Measurements from ENCODE around the gene TTLL3. TPM values are rescaled to one million over a fixed set of nuclear protein-coding genes. Genes with fewer than 3 reads are reported as not detected.
"Not testable (repeated sequence)": the region's sequence is repeated elsewhere in the genome, so short reads cannot be mapped to it uniquely, and the experiment has no call there.

The TTLL3 gene
- total RNA-seq, 1 donor from 2014 or later: 33.6 TPM

DNA sequence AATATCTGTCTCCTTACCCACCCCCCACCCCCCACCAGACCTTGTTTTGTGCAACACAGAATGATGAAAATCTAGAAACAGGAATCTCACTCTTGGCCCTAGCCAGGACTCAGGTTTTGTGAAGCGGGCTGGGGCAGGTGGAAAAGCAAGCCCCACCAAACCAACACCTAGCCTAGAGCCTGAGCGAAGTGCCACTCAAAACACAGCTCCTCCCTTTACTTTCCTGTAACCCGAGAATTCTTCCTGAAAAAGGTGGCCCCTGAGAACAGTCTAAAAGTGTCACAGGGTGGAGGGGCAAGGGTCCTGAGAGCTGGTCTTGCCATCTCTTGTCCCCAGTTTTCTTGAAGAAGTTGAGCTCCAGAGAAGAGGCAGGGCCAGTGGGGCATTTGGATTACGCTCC, 51.1 kb downstream of the TTLL3 start:
- H3K4me1 Mint-ChIP-seq (ENCODE audit: low read depth): no peaks in the 10 kb centered on the region
- H3K27me3 Mint-ChIP-seq (ENCODE audit: insufficient read depth): peaks cover 13% of the 10 kb centered on the region
- no peak for DNase-seq (ENCODE audit: low spot score)
- H3K4me3 Mint-ChIP-seq: no peak overlapping the region
- no peaks in the 10 kb centered on the region for H3K36me3 Mint-ChIP-seq (ENCODE audit: low read depth)
- no peak overlapping the region for H3K27ac Mint-ChIP-seq
- intact Hi-C loops (cut with micrococcal nuclease): loop anchor here (5.0 kb wide), 1 partner anchor 51 kb away; no protein-coding TSS in a partner anchor
- no peaks in the 10 kb centered on the region for H3K9me3 Mint-ChIP-seq

DNA sequence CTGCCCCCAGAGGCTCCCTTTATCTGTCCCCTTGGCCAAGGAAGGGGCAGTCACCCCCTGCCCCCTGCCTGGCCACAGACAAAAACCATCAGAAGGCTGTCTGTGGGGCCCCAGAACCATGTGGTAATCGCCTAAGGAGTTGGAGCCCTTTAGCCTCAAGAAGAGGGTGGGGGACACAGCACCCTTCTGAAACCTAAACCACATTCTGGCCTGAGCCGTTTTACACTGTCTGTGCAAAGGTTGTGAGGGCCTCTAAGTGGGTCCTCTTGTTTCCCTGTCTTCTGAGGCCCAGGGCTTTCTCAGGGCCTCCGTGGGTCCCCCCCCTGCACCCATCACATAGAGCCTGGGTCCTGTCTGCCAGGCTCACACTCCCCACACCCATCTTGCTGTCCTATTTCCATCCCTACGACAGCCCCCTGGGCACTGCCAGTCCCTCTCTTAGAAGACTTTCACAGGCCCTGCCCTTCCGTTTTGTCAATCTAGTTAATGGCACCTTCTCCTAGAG, 51.6 kb downstream of the TTLL3 start:
- Mint-ChIP-seq H3K27ac (no peak overlapping the region), H3K4me3 (no peak overlapping the region), H3K27me3 (ENCODE audit: insufficient read depth) (peaks cover 13% of the 10 kb centered on the region), H3K9me3 (no peaks in the 10 kb centered on the region), H3K36me3 (ENCODE audit: low read depth) (no peaks in the 10 kb centered on the region), H3K4me1 (ENCODE audit: low read depth) (no peaks in the 10 kb centered on the region)
- no peak for DNase-seq (ENCODE audit: low spot score)
- intact Hi-C loops (cut with micrococcal nuclease): loop anchor here (5.0 kb wide), 1 partner anchor 51 kb away; no protein-coding TSS in a partner anchor

DNA sequence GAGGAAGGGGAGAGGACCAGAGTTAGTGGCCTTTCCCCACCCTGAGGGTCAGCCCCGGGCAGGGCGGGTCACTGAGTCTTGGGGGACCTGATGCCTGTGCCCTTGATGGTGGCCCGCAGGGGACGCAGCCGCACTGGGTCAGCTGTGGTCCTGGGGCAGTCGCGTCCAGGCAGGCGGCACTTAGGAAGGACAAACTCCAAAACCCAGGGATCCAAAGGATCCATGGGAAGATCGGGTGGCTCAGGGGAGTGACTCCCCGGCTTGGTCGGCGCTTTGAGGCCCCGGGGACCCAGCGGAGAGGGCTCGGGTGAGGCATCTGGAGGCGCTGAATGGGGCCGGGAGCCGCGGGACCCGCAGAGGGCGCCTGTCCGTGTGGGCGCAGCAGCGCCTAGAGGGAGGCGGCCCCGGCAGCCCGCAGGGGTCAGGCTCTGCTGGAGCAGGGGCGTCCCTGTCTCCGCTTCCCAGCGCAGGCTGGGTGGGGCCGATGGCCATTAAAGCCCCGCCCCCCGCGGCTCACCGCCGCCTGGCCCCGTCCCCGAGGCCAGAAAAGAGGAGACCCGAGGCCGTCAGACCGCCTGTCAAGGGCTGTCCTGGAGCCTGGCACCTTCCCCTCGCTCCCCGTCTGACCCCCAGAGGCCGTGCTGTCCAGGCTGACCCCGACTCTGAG, 52.5 kb downstream of the TTLL3 start:
- H3K4me1 Mint-ChIP-seq (ENCODE audit: low read depth): no peaks in the 10 kb centered on the region
- H3K4me3 Mint-ChIP-seq: peak overlapping the region; percentile 19
- DNase-seq (ENCODE audit: low spot score): no peak
- peaks cover 13% of the 10 kb centered on the region for H3K27me3 Mint-ChIP-seq (ENCODE audit: insufficient read depth)
- H3K9me3 Mint-ChIP-seq: no peaks in the 10 kb centered on the region
- H3K36me3 Mint-ChIP-seq (ENCODE audit: low read depth): no peaks in the 10 kb centered on the region
- H3K27ac Mint-ChIP-seq: no peak overlapping the region
- intact Hi-C loops (cut with micrococcal nuclease): loop anchor here (5.0 kb wide), 1 partner anchor 50 kb away; no protein-coding TSS in a partner anchor

DNA sequence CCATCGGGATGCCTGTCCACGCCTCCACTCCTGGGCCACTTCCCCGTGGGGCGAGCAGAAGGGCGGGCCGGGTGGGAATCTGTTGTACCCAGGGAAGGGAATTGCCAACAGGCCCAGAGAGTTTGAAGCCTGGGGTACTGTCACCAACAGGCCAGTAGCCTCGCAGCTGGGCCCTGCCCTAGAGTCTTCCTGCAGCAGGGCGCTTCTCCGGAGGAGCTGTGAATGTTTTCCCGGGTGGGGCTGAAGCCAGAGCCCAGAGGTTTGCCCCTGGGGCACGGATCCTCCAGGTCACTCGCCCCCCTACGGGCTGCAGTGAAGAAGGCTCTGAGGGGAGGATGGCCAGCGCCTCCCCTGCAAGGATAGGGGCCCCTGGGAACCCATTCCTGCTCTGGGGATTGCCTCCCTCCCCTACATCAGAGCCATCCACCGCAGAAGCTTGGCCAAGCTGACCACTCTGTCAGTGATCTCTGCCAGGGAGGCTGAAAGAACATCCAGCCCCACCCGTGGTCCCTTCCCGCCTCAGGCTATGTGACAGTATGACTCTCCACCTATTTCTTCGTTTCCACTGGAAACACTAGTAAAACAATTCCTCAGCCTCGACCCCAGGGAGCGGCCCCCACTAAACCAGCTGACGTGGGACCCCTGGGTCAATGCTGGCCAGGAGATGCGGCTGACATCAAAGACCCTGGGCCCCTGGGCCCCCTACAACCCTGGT, 53.2 kb downstream of the TTLL3 start:
- DNase-seq (ENCODE audit: low spot score): no peak
- H3K4me1 Mint-ChIP-seq (ENCODE audit: low read depth): no peaks in the 10 kb centered on the region
- no peak overlapping the region for H3K27ac Mint-ChIP-seq
- H3K4me3 Mint-ChIP-seq: no peak overlapping the region
- intact Hi-C loops (cut with micrococcal nuclease): loop anchor here (5.0 kb wide), 1 partner anchor 49 kb away; no protein-coding TSS in a partner anchor
- H3K27me3 Mint-ChIP-seq (ENCODE audit: insufficient read depth): peaks cover 13% of the 10 kb centered on the region
- H3K36me3 Mint-ChIP-seq (ENCODE audit: low read depth): no peaks in the 10 kb centered on the region
- no peaks in the 10 kb centered on the region for H3K9me3 Mint-ChIP-seq

DNA sequence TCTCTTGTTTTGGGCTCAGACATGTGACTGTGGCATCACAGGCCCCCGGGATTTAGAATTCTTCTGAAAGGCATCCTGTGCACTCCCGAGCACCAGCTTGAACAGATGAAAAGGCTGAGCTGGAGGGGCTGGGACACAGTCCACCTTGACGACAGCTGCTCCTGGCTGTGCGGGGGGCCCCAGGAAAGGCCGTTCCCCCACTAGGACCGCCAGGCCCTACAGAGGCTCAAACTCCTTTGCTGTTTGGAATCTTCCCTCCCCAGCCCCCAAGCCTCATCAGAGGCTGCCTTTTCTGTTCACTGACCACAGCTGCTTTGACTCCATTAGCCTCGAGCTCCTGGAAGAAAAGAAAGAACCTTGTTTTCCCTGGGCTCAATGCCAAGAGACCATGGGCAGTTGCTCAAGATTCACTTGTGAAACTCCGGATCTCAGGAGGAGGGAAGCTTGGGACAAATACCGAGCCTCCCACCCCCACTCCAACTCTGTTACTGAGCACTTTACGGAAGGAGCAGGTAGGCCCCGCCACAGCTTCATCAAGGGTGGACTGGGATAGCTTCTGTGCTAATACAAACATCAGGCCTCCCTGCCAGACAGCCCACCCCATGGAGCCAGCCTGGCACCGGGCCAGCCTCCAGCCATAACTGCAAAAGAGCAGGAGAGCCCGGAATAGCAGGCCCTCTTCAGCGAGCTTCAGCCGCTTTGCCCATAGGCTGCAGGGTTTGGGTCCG, 54.3 kb downstream of the TTLL3 start:
- H3K27ac Mint-ChIP-seq: no peak overlapping the region
- no peak overlapping the region for H3K4me3 Mint-ChIP-seq
- H3K4me1 Mint-ChIP-seq (ENCODE audit: low read depth): no peaks in the 10 kb centered on the region
- H3K36me3 Mint-ChIP-seq (ENCODE audit: low read depth): no peaks in the 10 kb centered on the region
- peaks cover 13% of the 10 kb centered on the region for H3K27me3 Mint-ChIP-seq (ENCODE audit: insufficient read depth)
- H3K9me3 Mint-ChIP-seq: no peaks in the 10 kb centered on the region
- no peak for DNase-seq (ENCODE audit: low spot score)
- intact Hi-C loops (cut with micrococcal nuclease): loop anchor here (5.0 kb wide), 1 partner anchor 48 kb away; no protein-coding TSS in a partner anchor

DNA sequence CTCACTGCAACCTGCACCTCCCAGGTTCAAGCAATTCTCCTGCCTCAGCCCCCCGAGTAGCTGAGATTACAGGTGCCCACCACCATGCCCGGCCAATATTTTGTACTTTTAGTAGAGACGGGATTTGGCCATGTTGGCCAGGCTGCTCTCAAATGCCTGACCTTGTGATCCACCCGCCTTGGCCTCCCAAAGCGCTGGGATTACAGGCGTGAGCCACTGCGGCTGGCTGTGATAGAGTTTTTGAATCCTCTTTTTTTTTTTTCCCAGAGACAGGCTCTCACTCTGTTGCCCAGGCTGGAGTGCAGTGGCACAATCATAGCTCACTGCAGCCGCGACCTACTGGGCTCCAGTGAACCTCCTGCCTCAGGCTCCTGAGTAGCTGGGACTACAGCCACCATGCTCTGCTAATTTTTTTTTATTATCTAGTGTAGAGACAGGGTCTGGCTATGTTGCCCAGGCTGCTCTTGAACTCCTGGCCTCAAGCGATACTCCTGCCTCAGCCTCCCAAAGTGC, 55.1 kb downstream of the TTLL3 start:
- H3K27ac Mint-ChIP-seq; H3K9me3 Mint-ChIP-seq; H3K36me3 Mint-ChIP-seq (ENCODE audit: low read depth); H3K4me3 Mint-ChIP-seq; H3K4me1 Mint-ChIP-seq (ENCODE audit: low read depth); DNase-seq (ENCODE audit: low spot score); intact Hi-C loops (cut with micrococcal nuclease): not testable (repeated sequence)
- H3K27me3 Mint-ChIP-seq (ENCODE audit: insufficient read depth): peaks cover 16% of the 10 kb centered on the region

DNA sequence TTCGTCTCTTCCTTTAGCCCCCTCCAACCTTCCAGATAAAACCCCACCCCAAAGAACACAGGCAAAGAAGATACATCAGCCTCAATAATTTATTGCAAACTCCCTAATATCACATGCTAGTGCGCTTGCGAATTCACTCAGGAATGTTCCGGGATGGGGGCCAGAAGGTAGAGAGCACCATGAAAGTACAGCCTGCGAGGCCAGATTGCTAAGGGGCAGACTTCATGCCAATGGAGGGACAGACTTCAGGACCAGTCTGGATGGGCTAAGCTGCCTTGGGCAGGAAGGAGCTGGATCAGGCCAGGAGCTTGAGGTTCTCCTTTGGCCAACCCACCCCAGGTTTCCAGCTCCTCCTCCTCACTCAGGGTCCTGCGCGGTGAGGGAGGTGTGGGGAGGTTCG, 56.6 kb downstream of the TTLL3 start:
- Mint-ChIP-seq H3K4me3 (no peak overlapping the region), H3K4me1 (ENCODE audit: low read depth) (no peaks in the 10 kb centered on the region), H3K9me3 (no peaks in the 10 kb centered on the region), H3K36me3 (ENCODE audit: low read depth) (no peaks in the 10 kb centered on the region), H3K27ac (no peak overlapping the region), H3K27me3 (ENCODE audit: insufficient read depth) (peaks cover 9% of the 10 kb centered on the region)
- no peak for DNase-seq (ENCODE audit: low spot score)
- intact Hi-C loops (cut with micrococcal nuclease): no loop called here

DNA sequence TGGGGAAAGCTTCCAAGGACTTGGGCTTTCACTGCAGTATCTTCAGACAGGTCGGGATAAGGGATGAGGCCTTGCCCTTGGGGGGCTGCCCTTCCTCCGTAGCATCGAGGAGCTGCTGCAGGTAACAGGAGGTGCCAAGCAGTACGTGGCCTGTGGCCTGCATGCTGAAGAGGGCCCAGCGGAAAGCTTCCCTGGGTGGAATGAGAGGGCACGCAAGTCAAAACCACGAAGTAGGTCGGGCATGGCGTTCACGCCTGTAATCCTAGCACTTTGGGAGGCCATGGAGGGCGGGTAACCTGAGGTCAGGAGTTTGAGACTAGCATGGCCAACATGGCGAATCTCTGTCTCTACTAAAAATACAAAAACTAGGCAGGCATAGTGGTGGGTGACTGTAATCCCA, 57.0 kb downstream of the TTLL3 start:
- Mint-ChIP-seq H3K4me1 (ENCODE audit: low read depth) (no peaks in the 10 kb centered on the region), H3K4me3 (no peak overlapping the region), H3K9me3 (no peaks in the 10 kb centered on the region), H3K27ac (no peak overlapping the region), H3K27me3 (ENCODE audit: insufficient read depth) (peaks cover 6% of the 10 kb centered on the region), H3K36me3 (ENCODE audit: low read depth) (no peaks in the 10 kb centered on the region)
- no peak for DNase-seq (ENCODE audit: low spot score)
- intact Hi-C loops (cut with micrococcal nuclease): no loop called here

DNA sequence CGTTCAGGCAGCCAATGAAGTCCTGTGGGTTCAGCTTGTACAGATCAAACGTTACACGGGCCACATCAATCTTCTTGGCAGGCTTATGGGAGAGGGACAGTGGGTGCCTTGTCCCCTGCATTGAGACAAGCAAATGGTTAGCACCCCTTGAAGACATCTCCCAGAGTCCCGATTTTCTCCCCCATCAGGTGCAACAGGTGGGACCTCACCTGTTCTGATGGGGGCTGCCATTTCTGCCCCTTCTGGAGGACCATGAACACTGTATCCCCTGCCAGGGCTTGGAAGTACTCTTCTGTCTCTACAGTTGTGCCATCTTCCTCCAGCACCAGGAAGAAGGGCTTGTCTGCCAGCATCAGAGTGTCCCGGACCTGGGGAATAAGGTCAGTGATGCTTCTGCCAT, 59.9 kb downstream of the TTLL3 start:
- no peak for DNase-seq (ENCODE audit: low spot score)
- Mint-ChIP-seq H3K9me3 (no peaks in the 10 kb centered on the region), H3K4me1 (ENCODE audit: low read depth) (no peaks in the 10 kb centered on the region), H3K27ac (no peak overlapping the region), H3K36me3 (ENCODE audit: low read depth) (no peaks in the 10 kb centered on the region), H3K27me3 (ENCODE audit: insufficient read depth) (peaks cover 4% of the 10 kb centered on the region), H3K4me3 (no peak overlapping the region)
- intact Hi-C loops (cut with micrococcal nuclease): no loop called here

DNA sequence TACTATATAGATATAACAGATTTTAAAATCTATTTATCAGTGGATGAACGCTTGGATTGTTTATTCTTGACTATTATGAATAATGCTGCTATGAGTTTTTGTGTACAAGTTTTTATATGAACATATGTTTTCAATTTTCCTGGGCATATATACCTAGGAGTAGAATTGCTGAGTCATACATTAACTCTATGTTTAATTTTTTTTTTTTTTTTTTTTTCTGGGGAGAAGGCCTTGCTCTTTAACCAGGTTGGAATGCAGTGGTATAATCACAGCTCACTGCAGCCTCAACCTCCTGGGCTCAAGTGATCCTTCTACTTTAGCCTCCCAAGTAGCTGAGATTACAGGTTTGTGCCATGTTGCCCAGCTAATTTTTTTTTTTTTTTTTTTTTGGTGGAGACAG, 60.9 kb downstream of the TTLL3 start:
- no peak for DNase-seq (ENCODE audit: low spot score)
- H3K36me3 Mint-ChIP-seq (ENCODE audit: low read depth): no peaks in the 10 kb centered on the region
- H3K4me1 Mint-ChIP-seq (ENCODE audit: low read depth): no peaks in the 10 kb centered on the region
- H3K27ac Mint-ChIP-seq: no peak overlapping the region
- H3K9me3 Mint-ChIP-seq: no peaks in the 10 kb centered on the region
- intact Hi-C loops (cut with micrococcal nuclease): no loop called here
- no peak overlapping the region for H3K4me3 Mint-ChIP-seq
- H3K27me3 Mint-ChIP-seq (ENCODE audit: insufficient read depth): peaks cover 4% of the 10 kb centered on the region

DNA sequence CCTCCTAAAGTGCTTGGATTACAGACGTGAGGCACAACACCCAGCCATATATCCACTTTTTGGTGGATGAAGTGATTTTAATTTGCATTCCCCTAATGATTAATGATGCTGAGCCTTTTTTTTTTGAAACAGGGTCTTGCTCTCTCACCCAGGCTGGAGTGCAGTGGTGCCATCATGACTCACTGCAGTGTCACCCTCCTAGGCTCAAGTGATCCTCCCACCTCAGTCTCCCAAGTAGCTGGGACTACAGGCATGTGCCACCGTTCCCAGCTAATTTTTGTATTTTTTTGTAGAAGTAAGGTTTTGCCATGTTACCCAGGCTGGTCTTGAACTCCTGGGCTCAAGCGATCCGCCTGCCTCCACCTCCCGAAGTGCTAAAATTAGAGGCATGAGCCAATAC, 62.0 kb downstream of the TTLL3 start:
- intact Hi-C loops (cut with micrococcal nuclease); H3K27ac Mint-ChIP-seq; H3K36me3 Mint-ChIP-seq (ENCODE audit: low read depth); H3K9me3 Mint-ChIP-seq; H3K4me3 Mint-ChIP-seq; H3K27me3 Mint-ChIP-seq (ENCODE audit: insufficient read depth); DNase-seq (ENCODE audit: low spot score); H3K4me1 Mint-ChIP-seq (ENCODE audit: low read depth): not testable (repeated sequence)

DNA sequence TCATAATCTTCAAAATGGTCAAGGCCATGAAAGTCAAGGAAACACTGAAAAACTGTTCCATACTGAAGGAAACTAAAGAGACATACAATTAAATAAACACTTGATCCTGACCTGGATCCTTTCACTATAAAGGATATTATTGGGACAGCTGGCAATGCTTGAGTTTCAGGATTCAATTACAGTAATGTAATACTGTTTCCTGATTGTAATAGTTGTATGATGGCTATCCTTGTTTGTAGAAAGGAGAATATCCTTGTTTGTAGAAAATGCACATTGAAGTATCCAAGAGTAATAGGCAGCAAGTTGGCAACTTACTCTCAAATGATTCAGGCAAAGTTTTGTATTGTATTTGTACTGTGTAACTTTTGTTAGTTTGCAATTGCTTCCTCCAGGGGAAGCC, 65.4 kb downstream of the TTLL3 start:
- Mint-ChIP-seq H3K9me3 (no peaks in the 10 kb centered on the region), H3K4me1 (ENCODE audit: low read depth) (no peaks in the 10 kb centered on the region), H3K27me3 (ENCODE audit: insufficient read depth) (peaks cover 12% of the 10 kb centered on the region), H3K36me3 (ENCODE audit: low read depth) (no peaks in the 10 kb centered on the region), H3K4me3 (no peak overlapping the region), H3K27ac (no peak overlapping the region)
- no peak for DNase-seq (ENCODE audit: low spot score)
- intact Hi-C loops (cut with micrococcal nuclease): no loop called here

DNA sequence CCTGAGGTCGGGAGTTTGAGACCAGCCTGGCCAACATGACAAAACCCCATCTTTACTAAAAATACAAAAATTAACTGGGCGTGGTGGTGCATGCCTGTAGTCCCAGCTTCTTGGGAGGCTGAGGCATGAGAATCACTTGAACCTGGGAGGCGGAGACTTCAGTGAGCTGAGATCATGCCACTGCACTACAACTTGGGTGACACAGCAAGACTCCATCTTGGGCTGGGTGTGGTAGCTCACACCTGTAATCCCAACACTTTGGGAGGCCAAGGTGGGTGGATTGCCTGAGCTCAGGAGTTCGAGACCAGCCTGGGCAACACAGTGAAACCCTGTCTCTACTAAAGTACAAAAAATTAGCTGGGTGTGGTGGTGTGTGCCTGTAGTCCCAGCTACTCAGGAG, 66.2 kb downstream of the TTLL3 start:
- H3K4me3 Mint-ChIP-seq; intact Hi-C loops (cut with micrococcal nuclease); H3K36me3 Mint-ChIP-seq (ENCODE audit: low read depth); H3K4me1 Mint-ChIP-seq (ENCODE audit: low read depth); H3K9me3 Mint-ChIP-seq; H3K27ac Mint-ChIP-seq; DNase-seq (ENCODE audit: low spot score): not testable (repeated sequence)
- H3K27me3 Mint-ChIP-seq (ENCODE audit: insufficient read depth): peaks cover 12% of the 10 kb centered on the region
